Caco-2 (cell line): Measurements from ENCODE around the gene FAM234A. TPM values are rescaled to one million over a fixed set of nuclear protein-coding genes. Genes with fewer than 3 reads are reported as not detected.

Source experiments
- BruUV-seq: library from RNA; stranded (reverse); fragments of 400-500 nt; replicated peaks from 2 replicates; lab custom pipeline; 2021; lab: Mats Ljungman, UMichigan
- CTCF ChIA-PET: fragments of 300-600 bp; sonication (Branson Sonifier 250); formaldehyde crosslinking; loops from one replicate; lab custom pipeline; 2022; ENCODE audit warnings: antibody characterized with exemption; lab: Charles Lee
- POLR2A ChIA-PET: fragments of 300-600 bp; sonication (Branson Sonifier 250); formaldehyde crosslinking; loops from one replicate; lab custom pipeline; 2022; ENCODE audit warnings: antibody characterized with exemption; lab: Charles Lee
- DNase-seq, 2 experiments: peaks; one replicate each; pipeline versions ENCODE4 v3.0.0 to v3.0.0-alpha.2; 2020 to 2022
- H3K27me3 ChIP-seq: replicated peaks from 2 replicates; pipeline ENCODE4 v1.6.0; 2011; ENCODE audit warnings: low read length; ENCODE audit not compliant: control insufficient read depth, insufficient read depth
- H3K36me3 ChIP-seq: 2 replicates; pipeline ENCODE4 v1.5.1; 2011; ENCODE audit warnings: low read length; ENCODE audit not compliant: control insufficient read depth, insufficient read depth
- H3K4me1 ChIP-seq: fragments of 250-450 bp; sonication (Bioruptor Pico); 2 replicates; pipeline ENCODE4 v1.5.1; 2020; ENCODE audit warnings: mild to moderate bottlenecking
- H3K4me3 ChIP-seq: 2 replicates; pipeline ENCODE4 v1.5.1; 2011; ENCODE audit warnings: low read depth, mild to moderate bottlenecking, control low read depth, low read length
- H3K9me3 ChIP-seq: fragments of 250-450 bp; sonication (Bioruptor Pico); 2 replicates; pipeline ENCODE4 v1.5.1; 2020; ENCODE audit warnings: mild to moderate bottlenecking, moderate library complexity
- H3K27ac Mint-ChIP-seq: one replicate; pipeline ENCODE4 v1.8.0; 2022; ENCODE audit warnings: mixed read lengths; ENCODE audit not compliant: unreplicated experiment
- H3K27me3 Mint-ChIP-seq: one replicate; pipeline ENCODE4 v1.8.0; 2022; ENCODE audit warnings: mixed read lengths; ENCODE audit not compliant: insufficient read depth, unreplicated experiment
- H3K36me3 Mint-ChIP-seq: one replicate; pipeline ENCODE4 v1.8.0; 2022; ENCODE audit warnings: mild to moderate bottlenecking, mixed read lengths; ENCODE audit not compliant: insufficient read depth, unreplicated experiment
- H3K4me1 Mint-ChIP-seq: one replicate; pipeline ENCODE4 v1.8.0; 2022; ENCODE audit warnings: low read depth, mixed read lengths; ENCODE audit not compliant: unreplicated experiment
- H3K4me3 Mint-ChIP-seq: one replicate; pipeline ENCODE4 v1.8.0; 2022; ENCODE audit warnings: mild to moderate bottlenecking, moderate library complexity, mixed read lengths; ENCODE audit not compliant: unreplicated experiment
- H3K9me3 Mint-ChIP-seq: one replicate; pipeline ENCODE4 v1.8.0; 2022; ENCODE audit warnings: mixed read lengths; ENCODE audit not compliant: unreplicated experiment
- CTCF ChIP-seq, 2 experiments: fragments of 200-600 bp in 1 of 2; IDR thresholded peaks; 1 replicate in 1 of 2; 2 replicates in 1 of 2; pipeline versions ENCODE4 v1.5.1 to v1.8.0; 2011 to 2022; ENCODE audit warnings: antibody characterized with exemption in 1 of 2, control low read depth in 1 of 2, inconsistent platforms in 1 of 2, low read depth in 1 of 2, low read length in 1 of 2, mild to moderate bottlenecking in 1 of 2, moderate library complexity in 1 of 2; ENCODE audit not compliant: insufficient read depth in 1 of 2, severe bottlenecking in 1 of 2, unreplicated experiment in 1 of 2
- intact Hi-C: fragments of 100-400 bp; cut with micrococcal nuclease; formaldehyde crosslinking; loops from one replicate; pipeline ENCODE4 v1.10.0; 2022; ENCODE audit not compliant: unreplicated experiment
- total RNA-seq: library from RNA; stranded (reverse); gene quantifications from 2 replicates; pipeline ENCODE4 v1.2.3, GENCODE V29; 2022

The FAM234A gene
- total RNA-seq, 1 experiment from 2014 or later = 77.7 TPM

GRCh38 chr16:285146-286055 is 50.8 kb downstream of the FAM234A start:
- no peaks in the 10 kb centered on the region for H3K4me1 Mint-ChIP-seq
- no TSS peak for BruUV-seq
- no peak overlapping the region for H3K27ac Mint-ChIP-seq
- Histone ChIP-seq H3K27me3 (no peaks in the 10 kb centered on the region), H3K36me3 (no peaks in the 10 kb centered on the region; the same call in 1 of the 2 replicates), H3K9me3 (no peaks in the 10 kb centered on the region), H3K4me1 (no peaks in the 10 kb centered on the region), H3K4me3 (no peak overlapping the region)
- intact Hi-C loops = no loop called here
- no peak overlapping the region for H3K4me3 Mint-ChIP-seq
- CTCF ChIA-PET = no interaction called here
- POLR2A ChIA-PET = no interaction called here
- peaks cover 41% of the 10 kb centered on the region for H3K36me3 Mint-ChIP-seq
- no peak for TF ChIP-seq CTCF (IDR thresholded peaks at IDR 0.05; ENCODE audit: insufficient read depth in 1 of 2, low read depth in 1 of 2, low read length in 1 of 2, severe bottlenecking in 1 of 2, unreplicated experiment in 1 of 2)
- DNase-seq = no peak
- H3K9me3 Mint-ChIP-seq = no peaks in the 10 kb centered on the region
- no peaks in the 10 kb centered on the region for H3K27me3 Mint-ChIP-seq

GRCh38 chr16:286491-287297 is 52.1 kb downstream of the FAM234A start:
- POLR2A ChIA-PET = no interaction called here
- H3K9me3 ChIP-seq = no peaks in the 10 kb centered on the region
- H3K27me3 Mint-ChIP-seq = no peaks in the 10 kb centered on the region
- H3K9me3 Mint-ChIP-seq = no peaks in the 10 kb centered on the region
- H3K27ac Mint-ChIP-seq = no peak overlapping the region
- H3K36me3 ChIP-seq = no peaks in the 10 kb centered on the region; the same call in 1 of the 2 replicates
- no peak for TF ChIP-seq CTCF (IDR thresholded peaks at IDR 0.05; ENCODE audit: insufficient read depth in 1 of 2, low read depth in 1 of 2, low read length in 1 of 2, severe bottlenecking in 1 of 2, unreplicated experiment in 1 of 2)
- no peak for DNase-seq
- H3K4me3 ChIP-seq = no peak overlapping the region
- CTCF ChIA-PET = no interaction called here
- no peak overlapping the region for H3K4me3 Mint-ChIP-seq
- H3K27me3 ChIP-seq = no peaks in the 10 kb centered on the region
- BruUV-seq = no TSS peak
- H3K4me1 ChIP-seq = no peaks in the 10 kb centered on the region
- H3K36me3 Mint-ChIP-seq = peaks cover 41% of the 10 kb centered on the region
- intact Hi-C loops = no loop called here
- H3K4me1 Mint-ChIP-seq = no peaks in the 10 kb centered on the region

GRCh38 chr16:287298-287811 is 52.7 kb downstream of the FAM234A start:
- TF ChIP-seq CTCF (IDR thresholded peaks at IDR 0.05; ENCODE audit: insufficient read depth in 1 of 2, low read depth in 1 of 2, low read length in 1 of 2, severe bottlenecking in 1 of 2, unreplicated experiment in 1 of 2) = no peak
- CTCF ChIA-PET = no interaction called here
- H3K4me3 Mint-ChIP-seq = no peak overlapping the region
- no peaks in the 10 kb centered on the region for H3K9me3 Mint-ChIP-seq
- Histone ChIP-seq H3K9me3 (no peaks in the 10 kb centered on the region), H3K27me3 (no peaks in the 10 kb centered on the region), H3K4me3 (no peak overlapping the region), H3K4me1 (no peaks in the 10 kb centered on the region), H3K36me3 (no peaks in the 10 kb centered on the region; the same call in 1 of the 2 replicates)
- H3K27me3 Mint-ChIP-seq = no peaks in the 10 kb centered on the region
- DNase-seq = no peak
- no TSS peak for BruUV-seq
- POLR2A ChIA-PET = no interaction called here
- H3K36me3 Mint-ChIP-seq = peaks cover 42% of the 10 kb centered on the region
- intact Hi-C loops = no loop called here
- no peak overlapping the region for H3K27ac Mint-ChIP-seq
- H3K4me1 Mint-ChIP-seq = no peaks in the 10 kb centered on the region
